Superior temporal gyrus (tissue), 1 donor: ENCODE data around the gene SCN1A.
A peak's percentile ranks its signal among the peaks of the same experiment; 100 is the strongest.
"Not testable (repeated sequence)": the region's sequence is repeated elsewhere in the genome, so short reads cannot be mapped to it uniquely, and the experiment has no call there.

Experiments
- DNase-seq: peaks from one replicate; pipeline ENCODE4 v3.0.0-alpha.2; 2016; ENCODE audit errors: extremely low spot score

Gene SCN1A

DNA sequence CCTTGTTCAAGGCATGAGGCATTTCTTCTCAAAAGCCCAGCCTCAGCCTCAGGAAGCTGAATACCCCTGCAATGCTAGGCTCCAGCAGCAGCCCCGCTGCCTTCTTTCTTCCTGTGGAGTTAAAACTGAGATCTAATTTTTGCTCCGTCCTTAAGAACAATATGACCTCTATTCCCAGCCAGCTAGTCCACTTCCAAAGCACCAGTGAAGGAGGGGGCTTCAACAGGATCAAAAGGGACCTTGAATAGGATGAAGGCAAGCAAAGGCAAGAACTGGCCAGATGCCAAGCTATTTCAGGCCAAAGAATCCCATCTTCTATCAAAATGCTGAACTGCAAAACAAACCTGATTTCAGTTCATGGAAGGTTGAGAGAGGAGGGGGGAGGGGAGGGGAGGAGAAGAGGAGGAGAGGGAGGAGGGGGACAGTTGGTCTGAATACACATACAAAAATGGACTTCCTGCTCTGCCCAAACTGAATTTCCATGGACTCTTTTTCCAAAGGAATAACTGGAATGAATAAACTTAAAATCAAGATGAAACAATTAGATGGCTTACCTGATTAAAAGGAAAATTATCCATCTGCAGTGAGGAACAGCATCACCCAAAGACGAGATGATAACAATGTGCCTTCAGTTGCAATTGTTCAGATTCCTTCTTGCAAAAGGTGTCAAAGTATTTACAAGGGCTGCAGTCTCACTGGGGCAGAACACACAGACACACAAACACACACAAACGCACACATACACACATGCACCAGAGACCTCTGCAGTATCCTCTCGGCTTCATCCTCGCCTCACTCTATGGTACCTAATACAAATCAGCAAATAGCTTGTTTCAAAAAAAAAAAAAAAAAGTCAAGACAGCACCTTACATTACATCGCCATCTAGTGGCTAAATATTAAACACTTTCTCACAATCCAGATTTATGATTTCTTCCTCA lies at the start of gene SCN1A:
SCN1A (minus strand) TSS at position 804 of the 939 bp plus-strand sequence. CDS start 54,399 bp downstream, outside the sequence.
- DNase-seq: peak; percentile 87

DNA sequence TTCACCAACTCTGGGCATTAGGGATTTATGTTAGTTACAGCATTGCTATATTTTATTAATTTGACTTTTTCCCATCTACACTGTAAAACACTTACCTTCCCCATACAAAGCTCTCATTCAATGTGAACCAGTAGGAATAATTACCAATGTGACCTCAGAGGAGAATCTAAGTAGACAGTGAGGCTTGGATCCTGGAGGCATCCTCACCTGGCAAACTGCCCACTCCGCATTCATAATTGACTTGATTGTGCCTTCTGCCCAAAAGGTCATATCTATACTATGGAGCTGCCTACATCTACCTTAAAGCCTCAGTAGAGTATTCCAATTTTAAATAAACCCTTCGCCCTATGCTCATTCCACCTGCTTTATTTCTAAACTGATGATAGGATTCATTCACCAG lies 45.4 kb upstream of the SCN1A start:
- no peak for DNase-seq

DNA sequence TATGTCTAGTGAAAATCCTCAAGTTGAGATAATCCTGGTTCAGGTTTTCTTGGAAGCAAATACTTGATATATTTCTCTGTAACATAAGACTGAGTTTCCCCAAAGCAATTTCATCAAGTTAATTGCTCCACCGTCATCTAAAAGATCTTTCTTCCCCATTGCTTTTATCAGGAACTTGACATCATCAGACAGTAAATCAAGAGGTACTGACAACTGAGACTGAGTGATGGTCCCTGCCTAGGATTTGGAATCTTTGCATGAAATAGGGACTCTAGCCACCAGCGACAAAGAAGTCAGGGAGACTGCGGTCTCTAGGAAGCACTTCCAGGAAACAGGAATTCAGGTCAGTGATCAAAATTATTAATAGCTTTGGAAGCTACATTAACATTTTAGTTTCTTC lies 43.4 kb upstream of the SCN1A start:
- DNase-seq: no peak

DNA sequence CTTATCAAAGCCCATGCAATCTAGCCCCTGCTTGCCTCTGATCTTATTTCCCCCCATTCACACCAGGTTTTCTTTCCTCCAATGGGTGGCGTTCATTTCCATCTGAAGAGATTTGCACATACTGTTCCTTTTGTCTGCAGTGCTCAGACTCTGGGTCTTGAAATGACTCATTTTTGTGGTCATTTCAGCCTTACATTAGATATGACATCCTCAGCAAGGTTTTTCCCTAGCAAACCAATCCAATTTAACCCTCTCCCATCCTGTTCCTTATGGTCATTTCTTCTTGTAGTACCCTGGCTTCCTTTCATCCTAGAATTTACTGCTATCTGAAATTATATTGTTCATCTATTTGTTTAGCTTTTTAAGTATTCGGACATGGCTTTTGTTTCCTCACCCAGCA lies 42.5 kb upstream of the SCN1A start:
- no peak for DNase-seq

DNA sequence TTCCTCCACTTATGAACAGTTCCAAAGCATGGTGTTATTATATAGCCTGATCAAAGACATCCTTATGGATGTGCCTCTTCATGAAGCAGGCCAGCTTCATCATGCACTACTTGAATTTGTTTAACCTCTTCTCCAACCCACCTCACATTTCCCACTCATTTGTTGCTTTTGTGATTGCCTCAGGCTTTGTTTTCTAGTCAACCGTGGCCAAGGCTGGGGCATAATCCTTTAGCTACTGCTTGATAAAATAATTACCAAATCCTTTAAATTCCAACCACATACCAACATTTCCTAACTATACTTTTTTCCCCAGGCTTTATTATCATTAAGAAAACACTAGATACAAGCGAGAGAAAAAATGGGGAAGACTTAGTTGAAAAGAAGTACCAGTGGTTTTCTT lies 39.6 kb upstream of the SCN1A start:
- DNase-seq: no peak

DNA sequence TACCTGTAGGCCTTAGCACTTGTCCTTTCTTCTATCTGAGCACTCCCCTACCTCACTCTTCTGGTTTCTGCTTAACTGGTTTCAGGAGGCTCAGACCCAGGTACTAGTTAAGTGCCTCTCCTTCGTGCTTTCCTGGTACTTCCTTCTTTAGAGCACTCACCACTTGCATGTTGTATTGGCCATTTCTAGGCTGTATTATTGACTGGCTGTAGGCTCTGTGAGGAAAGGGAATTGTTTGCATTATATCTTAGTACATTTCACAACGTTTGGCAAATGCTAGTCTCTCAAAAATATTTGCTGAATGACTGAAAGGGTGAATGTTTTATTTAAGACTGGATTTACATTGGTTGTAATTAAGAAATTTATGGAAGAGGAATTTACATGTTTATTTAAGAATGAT lies 36.0 kb upstream of the SCN1A start:
- DNase-seq: no peak

DNA sequence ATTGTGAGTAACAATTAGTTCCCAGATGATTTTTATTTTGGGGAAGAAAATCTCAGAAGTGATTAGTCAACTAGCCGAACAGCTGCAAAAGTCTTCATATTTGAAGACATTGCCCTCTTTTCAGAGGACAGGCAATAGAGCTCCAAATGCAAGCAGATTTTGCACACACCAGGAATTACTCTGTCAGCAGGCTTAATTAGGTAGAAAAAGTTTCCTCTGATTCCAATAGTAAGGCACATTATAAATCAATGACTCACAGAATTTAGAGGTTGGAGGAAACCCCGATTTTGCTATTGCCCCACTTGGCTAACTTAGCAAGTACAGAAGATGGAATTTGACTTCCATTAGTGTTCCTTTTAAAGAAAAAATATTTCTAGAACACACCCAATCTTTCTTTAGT lies 30.7 kb upstream of the SCN1A start:
- no peak for DNase-seq

DNA sequence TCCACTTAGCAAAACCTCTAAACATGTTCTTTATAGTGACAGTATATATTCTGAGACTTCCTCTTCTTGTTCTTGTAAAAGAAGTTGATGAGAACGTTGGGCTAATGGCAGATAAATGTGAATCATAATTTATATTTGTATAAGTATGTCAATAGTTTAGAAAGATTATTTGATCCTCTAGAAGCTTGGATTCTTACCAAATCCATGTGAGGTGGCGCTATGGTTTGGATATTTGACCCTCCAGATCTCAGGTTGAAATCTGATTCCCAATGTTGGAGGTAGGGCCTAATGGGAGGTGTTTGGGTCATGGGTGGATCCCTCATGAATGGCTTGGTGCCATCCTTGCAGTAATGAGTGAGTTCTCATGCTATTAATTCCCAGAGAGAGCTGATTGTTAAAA lies 29.8 kb upstream of the SCN1A start:
- DNase-seq: no peak

DNA sequence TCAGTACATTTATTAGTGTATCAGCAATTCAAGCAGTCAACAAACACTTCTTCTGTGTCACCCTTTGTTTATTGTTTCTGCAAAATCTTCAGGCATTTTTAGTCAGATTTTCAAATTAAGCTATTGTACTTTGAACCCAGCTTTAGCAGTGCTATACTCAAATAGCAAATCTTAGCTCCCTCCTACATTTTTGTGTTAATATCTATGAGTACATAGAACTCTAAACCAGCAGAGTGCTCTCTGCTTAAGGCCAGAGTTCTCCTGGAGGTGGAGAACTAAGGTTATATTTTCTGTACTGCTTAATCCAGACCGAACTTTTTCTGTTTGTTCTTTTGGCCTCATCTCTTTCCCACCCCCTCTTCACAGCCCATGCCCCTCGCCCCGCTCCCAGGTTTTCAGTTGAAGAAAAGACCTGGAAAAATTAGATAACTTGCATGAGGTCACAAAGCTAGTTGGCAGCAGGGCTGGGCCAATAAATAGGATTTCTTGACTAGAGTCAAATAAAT lies 29.2 kb upstream of the SCN1A start:
- DNase-seq: no peak

DNA sequence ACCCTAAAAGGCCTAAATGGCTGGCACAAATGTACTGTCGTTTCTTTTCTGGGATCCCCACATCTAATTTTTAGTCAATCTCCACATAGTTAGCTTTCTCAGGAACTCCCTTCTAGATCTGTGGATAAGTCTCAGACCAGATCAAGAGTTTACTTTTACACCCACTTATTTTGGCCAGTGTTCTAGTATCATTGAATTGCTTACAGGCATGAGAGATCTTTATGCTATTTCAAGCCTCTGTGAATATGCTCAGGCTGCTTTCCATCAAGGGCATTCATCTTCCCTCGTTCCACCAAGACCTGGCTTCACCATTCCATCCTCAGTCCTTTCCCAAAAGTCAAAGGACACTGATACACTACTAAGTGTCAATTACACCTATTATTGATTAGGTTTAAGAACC lies 27.8 kb upstream of the SCN1A start:
- DNase-seq: no peak

DNA sequence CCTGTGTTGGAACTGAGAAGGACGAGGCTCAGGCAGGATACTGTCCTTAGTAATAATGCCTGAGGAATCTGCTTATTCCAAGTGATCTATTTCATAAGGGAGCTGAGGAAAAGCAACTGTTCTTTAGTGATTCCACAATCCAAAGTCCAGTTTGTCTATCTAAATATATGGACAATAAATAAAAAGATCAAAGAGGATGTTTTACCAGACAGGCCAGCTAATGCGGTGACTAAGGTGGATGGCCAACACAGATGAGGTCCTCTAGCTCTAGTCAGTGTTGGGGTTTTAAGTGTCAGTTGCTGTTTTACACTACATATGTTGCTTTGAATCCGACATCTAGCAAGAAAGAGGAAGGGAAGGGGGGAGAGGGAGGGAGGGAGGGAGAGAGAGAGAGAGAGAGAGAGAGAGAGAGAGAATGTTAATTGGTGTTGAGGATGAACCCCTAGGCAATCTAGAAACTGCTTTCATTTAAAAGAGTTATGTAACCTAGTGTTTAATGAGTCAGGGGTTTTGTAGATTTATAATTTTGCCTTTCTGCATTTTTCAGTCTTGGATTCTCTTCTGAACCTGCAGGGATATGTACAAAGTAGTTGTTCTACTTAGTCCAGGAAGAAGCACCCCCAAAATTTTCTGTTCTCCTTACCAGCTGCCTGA lies 27.0 kb upstream of the SCN1A start:
- no peak for DNase-seq

DNA sequence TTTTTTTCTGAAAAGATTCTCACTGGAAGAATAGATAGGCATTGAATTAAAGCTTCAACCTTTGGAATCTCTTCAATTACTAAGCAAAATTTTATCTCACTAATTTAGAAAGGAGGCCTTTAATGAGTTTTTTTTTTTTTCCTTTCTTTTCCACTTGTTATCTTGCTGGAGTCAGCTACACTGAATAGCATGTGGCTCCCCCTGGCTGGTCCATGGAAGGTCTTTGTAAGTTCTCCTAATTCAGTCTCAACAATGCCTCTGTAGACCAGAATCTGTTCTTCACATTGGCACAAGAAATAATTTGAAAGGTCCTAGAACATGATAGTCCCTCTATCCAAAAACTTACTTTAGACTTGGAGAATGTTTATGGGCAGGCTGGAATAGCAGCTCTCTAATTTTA lies 24.2 kb upstream of the SCN1A start:
- DNase-seq: no peak

DNA sequence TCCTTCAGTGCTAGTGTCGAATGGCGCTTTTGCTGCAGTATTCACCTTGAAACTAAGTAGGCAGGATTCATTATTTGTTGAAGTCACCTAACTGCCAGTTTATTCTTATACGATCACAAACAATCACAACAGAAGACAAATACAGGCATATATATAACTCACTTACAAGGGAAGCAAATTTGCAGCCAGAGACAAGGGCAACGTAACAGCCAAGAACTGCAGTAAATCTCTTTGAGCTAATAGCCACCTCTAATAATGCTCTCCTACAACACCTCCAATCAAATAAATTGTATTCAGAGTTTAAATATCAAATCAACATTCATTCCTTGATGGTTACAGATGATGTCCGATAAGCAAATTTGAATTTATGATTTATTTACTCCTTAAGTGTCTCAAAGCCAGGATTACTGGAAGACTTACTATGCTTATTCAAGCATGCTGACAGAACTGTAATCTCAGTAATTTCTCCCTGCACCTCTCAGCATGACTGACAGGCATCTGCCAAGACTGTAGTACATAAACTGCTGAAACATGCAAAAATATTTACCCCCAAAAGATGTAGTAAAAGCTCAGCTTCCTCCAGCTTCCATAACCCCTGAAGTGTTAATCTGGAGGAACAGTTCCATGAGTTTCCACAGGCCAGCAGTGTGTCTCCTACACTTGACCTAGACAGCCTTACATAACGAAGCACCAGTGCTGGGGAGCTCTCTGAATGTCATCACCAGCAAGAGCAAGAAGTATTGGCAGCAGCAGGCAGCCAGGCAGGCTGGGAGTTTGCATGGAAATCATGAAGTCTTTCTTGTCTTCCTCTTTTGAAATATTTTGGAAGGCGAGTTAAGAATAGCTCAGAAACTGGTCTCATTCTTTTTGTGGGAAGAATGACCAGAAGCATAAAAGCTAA lies 20.9 kb upstream of the SCN1A start:
- DNase-seq: no peak

DNA sequence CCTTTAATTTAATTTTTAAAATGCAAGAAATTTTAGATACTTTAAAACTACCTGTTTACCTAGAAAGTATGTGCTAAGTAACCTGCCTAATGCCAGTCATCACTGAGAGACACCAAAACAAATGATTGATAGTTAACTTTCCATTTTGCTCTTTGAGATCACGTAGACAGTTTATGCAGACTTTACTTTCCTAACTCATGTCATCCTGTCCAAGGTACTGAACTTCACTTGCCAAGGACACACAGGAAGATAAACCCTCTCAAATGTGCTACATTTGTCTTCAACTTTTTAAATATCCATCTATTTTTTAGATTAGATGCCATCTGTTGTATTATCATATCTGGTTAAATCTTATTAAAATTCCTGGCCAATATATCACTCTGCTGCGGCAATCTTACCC lies 20.1 kb upstream of the SCN1A start:
- DNase-seq: no peak

DNA sequence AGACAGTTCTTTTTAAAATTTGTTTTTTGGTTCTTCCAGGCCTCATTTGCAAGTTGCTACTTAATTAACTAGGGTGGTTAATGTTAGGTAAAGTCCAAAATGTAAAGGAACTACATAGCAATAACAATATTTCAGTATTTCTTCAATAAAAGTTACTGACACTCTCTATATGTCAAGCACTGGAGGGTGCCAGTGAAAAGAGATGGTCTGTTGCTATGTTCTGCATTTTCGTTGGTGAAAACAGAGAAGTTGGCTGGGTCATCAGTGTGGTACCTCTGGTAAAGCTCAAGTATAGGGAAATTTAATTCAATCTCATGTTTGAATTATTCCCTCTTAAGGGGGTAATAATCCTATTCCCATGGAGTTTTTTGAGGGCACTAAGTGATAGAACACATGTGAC lies 16.3 kb upstream of the SCN1A start:
- no peak for DNase-seq

DNA sequence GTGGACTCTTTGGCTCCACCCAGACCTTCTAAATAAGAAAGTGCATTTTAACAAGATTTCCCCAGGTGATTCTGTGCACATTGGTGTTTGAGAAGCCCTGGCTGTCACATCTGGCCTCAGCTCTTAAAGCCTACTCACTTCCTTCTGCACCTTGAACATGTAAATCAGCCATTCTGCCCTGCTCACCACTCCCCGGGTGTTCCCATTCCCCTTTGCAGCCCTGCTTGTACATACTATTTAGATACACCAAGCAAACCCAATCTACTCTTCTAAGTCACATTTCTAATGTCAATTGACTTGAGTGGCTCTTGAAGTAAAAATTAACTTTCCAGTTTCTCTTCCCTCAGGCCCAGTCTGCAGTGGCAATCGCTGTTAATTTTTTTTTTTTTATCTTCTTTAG lies 13.1 kb upstream of the SCN1A start:
- no peak for DNase-seq

DNA sequence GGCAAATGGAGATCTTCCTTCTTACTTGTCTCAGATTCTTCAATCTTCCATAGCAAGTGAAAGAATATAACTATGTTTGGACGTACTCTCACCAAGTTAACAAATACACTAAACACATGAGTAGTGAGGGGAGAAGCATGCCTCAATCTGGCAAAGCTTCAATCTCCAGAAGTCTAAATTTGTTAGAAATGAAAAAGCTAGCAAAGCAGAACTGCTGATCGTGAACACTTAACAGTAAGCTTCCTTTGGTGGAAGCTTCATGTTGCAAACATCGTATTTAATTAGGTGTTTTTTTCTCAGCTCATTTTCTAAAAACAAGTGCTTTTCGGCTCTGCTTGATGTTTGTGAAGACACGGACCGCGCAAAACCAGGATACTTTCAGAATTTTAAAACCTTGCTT lies 12.7 kb upstream of the SCN1A start:
- no peak for DNase-seq

DNA sequence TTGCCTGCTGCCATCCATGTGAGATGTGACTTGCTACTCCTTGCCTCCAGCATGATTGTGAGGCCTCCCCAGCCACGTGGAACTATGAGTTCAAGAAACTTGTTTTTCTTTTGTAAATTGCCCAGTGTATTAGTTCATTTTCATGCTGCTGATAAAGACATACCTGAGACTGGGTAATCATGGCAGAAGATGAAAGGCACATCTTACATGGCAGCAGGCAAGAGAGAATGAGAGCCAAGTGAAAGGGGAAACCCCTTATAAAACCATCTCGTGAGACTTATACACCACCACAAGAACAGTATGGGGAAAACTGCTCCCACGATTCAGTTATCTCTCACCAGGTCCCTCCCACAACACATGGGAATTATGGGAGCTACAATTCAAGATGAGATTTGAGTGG lies 11.7 kb upstream of the SCN1A start:
- DNase-seq: not testable (repeated sequence)

DNA sequence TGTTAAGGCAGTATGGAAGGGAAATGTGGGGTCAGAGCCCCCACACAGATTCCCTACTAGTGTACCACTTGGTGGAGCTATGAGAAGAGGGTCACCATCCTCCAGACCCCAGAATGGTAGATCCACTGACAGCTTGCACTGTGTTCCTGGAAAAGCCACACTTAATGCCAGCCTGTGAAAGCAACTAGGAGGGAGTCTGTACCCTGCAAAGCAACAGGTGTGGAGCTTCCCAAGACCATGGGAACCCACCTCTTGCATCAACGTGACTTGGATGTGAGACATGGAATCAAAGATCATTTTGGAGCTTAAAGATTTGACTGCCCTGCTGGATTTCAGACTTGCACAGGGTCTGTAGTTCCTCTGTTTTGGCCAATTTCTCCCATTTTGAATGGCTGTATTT lies 10.8 kb upstream of the SCN1A start:
- no peak for DNase-seq

DNA sequence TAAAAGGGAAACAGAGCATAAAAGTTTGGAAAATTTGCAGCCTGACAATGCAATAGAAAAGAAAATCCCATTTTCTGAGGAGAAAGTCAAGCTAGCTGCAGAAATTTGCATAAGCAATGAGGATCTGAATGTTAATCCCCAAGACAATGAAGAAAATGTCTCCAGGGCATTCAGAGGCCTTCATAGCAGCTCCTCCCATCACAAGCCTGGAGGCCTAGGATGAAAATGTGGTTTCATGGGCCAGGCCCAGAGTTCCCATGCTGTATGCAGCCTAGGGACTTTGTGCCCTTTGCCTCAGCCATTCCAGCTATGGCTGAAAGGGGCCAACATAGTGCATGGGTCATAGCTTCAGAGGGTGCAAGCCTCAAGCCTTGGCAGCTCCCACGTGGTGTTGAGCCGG lies 10.3 kb upstream of the SCN1A start:
- DNase-seq: no peak

DNA sequence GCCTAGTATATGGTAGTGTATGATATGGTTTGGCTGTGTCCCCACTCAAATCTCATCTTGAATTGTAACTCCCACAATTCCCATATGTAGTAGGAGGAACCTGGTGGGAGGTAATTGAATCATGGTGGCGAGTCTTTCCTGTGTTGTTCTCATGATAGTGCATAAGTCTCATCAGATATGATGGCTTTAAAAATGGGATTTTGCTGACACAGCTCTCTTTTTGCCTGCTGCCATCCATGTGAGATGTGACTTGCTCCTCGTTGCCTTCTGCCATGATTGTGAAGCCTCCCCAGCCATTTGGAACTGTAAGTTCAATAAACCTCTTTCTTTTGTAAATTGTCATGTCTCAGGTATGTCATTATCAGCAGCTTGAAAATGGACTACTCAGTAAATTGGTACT lies 9.5 kb upstream of the SCN1A start:
- DNase-seq: no peak

DNA sequence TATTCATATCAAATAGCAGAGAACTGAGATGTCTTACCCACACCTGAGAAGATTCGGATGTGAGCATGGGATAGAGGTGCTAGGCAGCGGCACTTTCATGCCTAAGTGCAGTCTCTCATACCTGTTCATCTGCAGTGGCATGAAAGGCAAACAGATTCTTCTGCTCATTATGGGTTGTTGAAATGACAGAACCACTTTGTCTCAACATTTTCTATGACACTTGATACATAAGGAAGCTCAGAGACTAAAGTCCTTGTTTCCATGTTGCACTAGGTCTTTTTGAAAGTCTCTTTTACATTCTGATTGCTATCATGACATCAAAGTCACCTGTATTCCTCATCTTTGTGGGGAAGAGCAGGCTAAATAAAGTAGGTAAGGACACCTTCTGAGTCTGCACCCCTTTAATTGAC lies 8.0 kb upstream of the SCN1A start:
- no peak for DNase-seq
